Common myeloid progenitor, CD34-positive (primary cell): ENCODE results near the gene PKLR.

Source experiments
- CTCF ChIA-PET: fragments of 350-600 bp; sonication (Branson Sonifier 250); formaldehyde crosslinking; loops from one replicate; lab custom pipeline; 2021; ENCODE audit warnings: antibody characterized with exemption; lab: Charles Lee
- POLR2A ChIA-PET: fragments of 350-600 bp; sonication (Branson Sonifier 250); formaldehyde crosslinking; loops from one replicate; lab custom pipeline; 2021; ENCODE audit warnings: antibody characterized with exemption; lab: Charles Lee
- DNase-seq, 3 donors: peaks; one replicate each; pipeline versions ENCODE4 v3.0.0 to v3.0.0-alpha.2; 2013
- H3K27ac ChIP-seq, 2 experiments: 1 replicate in 1 of 2; 2 replicates in 1 of 2; pipeline ENCODE4 v1.7.0; 2013; ENCODE audit warnings: inconsistent platforms in 2 of 2, low read length in 2 of 2, mild to moderate bottlenecking in 2 of 2, low read depth in 1 of 2, moderate library complexity in 1 of 2; ENCODE audit not compliant: severe bottlenecking in 2 of 2, insufficient read depth in 1 of 2, poor library complexity in 1 of 2
- H3K27me3 ChIP-seq, 5 experiments: replicated peaks in 2 of 5; 1 replicate in 3 of 5; 2 replicates in 2 of 5; pipeline versions ENCODE4 v1.6.1 to v1.7.0; 2013; ENCODE audit warnings: low read length in 4 of 5, mild to moderate bottlenecking in 2 of 5, moderate library complexity in 2 of 5, inconsistent platforms in 1 of 5; ENCODE audit not compliant: insufficient read depth in 5 of 5, control insufficient read depth in 4 of 5
- H3K36me3 ChIP-seq, 4 experiments: 1 replicate in 2 of 4; 2 replicates in 2 of 4; pipeline versions ENCODE4 v1.6.1 to v1.7.0; 2013; ENCODE audit warnings: low read length in 3 of 4, control low read depth in 1 of 4, mild to moderate bottlenecking in 1 of 4; ENCODE audit not compliant: control insufficient read depth in 4 of 4, insufficient read depth in 4 of 4
- H3K4me1 ChIP-seq, 4 experiments: 1 replicate in 3 of 4; 2 replicates in 1 of 4; pipeline versions ENCODE4 v1.6.1 to v1.7.1; 2013; ENCODE audit warnings: low read length in 3 of 4, mild to moderate bottlenecking in 3 of 4, control low read depth in 1 of 4, inconsistent platforms in 1 of 4, moderate library complexity in 1 of 4; ENCODE audit not compliant: control insufficient read depth in 4 of 4, insufficient read depth in 4 of 4; ENCODE audit errors: control extremely low read depth in 1 of 4
- H3K4me3 ChIP-seq, 7 experiments: 1 replicate in 4 of 7; 2 replicates in 3 of 7; pipeline versions ENCODE4 v1.5.1 to v1.7.0; 2013; ENCODE audit warnings: mild to moderate bottlenecking in 7 of 7, low read length in 6 of 7, moderate library complexity in 6 of 7, inconsistent platforms in 2 of 7, low read depth in 2 of 7, control low read depth in 1 of 7; ENCODE audit not compliant: insufficient read depth in 4 of 7, control insufficient read depth in 1 of 7; ENCODE audit errors: extremely low read depth in 1 of 7
- H3K9me3 ChIP-seq, 5 experiments: 1 replicate in 4 of 5; 2 replicates in 1 of 5; pipeline versions ENCODE4 v1.6.1 to v1.7.1; 2013; ENCODE audit warnings: low read length in 4 of 5, mild to moderate bottlenecking in 2 of 5, inconsistent platforms in 1 of 5, low read depth in 1 of 5, moderate library complexity in 1 of 5; ENCODE audit not compliant: control insufficient read depth in 4 of 5, insufficient read depth in 2 of 5; ENCODE audit errors: control extremely low read depth in 1 of 5
- WGBS: methylation state at CpG from one replicate; pipeline ENCODE4 v1.1.5; 2013; ENCODE audit not compliant: insufficient coverage; 5-methylcytosine and 5-hydroxymethylcytosine counted together

PKLR gene

DNA sequence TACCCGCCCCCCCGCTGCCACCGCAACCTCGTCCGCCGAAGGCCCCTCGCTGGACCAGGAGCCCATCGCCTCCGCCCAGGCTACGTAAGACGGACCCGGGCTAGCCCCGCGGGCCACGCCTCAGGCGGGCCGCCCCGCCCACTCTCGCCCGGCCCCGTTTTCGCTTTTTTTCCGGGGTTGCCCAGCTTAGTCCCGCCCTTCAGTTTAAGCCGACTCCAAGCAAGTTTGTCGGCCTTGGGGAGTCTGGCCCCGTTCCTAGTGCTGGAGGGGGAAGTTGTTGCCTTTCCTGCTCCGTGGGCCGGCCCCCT, 22.4 kb upstream of the PKLR start:
- Histone ChIP-seq H3K9me3 (no peaks in the 10 kb centered on the region), H3K36me3 (peaks cover 2 to 40% (median 9%) of the 10 kb centered on the region in 4 experiments), H3K4me1 (peaks cover 3 to 62% (median 55%) of the 10 kb centered on the region in 4 experiments), H3K4me3 (peak overlapping the region; percentile 69 to 92 (median 85)), H3K27ac (peak overlapping the region; percentile 40 to 86), H3K27me3 (no peaks in the 10 kb centered on the region)
- ChIA-PET POLR2A (interaction anchor here (0.6 to 1.4 kb wide), 6 partner anchors 44 to 438 kb away, joined by 3 to 5 read pairs (median 4); partner anchors contain the start of gene MTX1), CTCF (interaction anchor here (0.8 to 15.4 kb wide), 15 partner anchors 11 to 180 kb away, joined by 3 to 165 read pairs (median 5); partner anchors contain the start of gene CLK2)
- peak; percentile 78 to 88 (median 87) for DNase-seq
- under 1% methylated on average over 27 of the region's 29 CpGs for WGBS

DNA sequence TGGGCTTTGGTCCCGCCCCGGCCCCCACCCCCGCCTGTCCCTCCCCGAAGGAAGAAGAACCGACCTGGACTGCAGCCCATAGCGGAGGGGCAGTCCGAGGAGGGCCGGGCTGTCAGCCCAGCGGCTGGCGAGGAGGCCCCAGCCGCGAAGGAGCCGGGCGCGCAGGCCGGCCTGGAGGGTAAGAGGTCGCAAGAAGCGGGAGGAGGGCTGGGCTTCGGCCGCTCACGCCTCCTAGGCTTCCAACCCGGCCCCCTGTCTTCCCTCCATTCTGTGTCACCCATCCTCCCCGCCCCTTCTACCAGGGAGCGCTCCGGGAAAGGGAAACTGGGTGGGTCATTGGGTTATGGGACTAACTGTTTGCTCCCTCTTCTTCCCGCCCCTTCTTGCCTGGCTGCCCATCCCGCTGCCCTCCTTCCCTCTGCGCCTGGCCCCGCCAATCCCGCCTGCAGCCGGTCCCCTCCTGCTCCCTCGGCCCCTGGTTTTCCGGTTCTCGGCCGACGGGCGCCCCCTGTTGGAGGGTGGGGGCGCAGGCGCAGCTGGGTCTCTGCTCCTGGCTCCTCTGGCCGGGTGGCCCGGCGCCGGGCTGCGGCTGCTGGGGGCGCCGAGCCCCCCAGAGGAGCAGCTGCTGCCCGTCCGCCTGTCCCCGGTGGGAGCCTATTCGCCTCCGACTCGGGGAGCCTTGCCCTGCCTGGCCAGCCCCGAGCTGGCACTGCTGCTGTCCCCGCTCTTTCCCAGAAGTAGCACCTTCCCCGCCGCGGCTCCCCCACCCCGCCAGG, 21.9 kb upstream of the PKLR start:
- peak overlapping the region in 1 of 2 experiments; percentile 86 for H3K27ac ChIP-seq
- POLR2A ChIA-PET, result interaction anchor here (0.6 to 1.4 kb wide), 6 partner anchors 50 to 438 kb away, joined by 3 to 5 read pairs (median 4); partner anchors contain the start of genes CLK2 and MTX1
- H3K9me3 ChIP-seq, result no peaks in the 10 kb centered on the region
- H3K4me1 ChIP-seq, result peaks cover 3 to 62% (median 55%) of the 10 kb centered on the region in 4 experiments
- H3K36me3 ChIP-seq, result peaks cover 2 to 44% (median 12%) of the 10 kb centered on the region in 4 experiments
- peak; percentile 78 to 83 (median 81) for DNase-seq
- 0% methylated on average over 36 of the region's 58 CpGs for WGBS
- CTCF ChIA-PET, result interaction anchor here (0.8 to 15.4 kb wide), 17 partner anchors 10 to 156 kb away, joined by 3 to 165 read pairs (median 5); partner anchors contain the start of genes CLK2 and HCN3
- H3K4me3 ChIP-seq, result peak overlapping the region; percentile 69 to 92 (median 85)
- H3K27me3 ChIP-seq, result no peaks in the 10 kb centered on the region

DNA sequence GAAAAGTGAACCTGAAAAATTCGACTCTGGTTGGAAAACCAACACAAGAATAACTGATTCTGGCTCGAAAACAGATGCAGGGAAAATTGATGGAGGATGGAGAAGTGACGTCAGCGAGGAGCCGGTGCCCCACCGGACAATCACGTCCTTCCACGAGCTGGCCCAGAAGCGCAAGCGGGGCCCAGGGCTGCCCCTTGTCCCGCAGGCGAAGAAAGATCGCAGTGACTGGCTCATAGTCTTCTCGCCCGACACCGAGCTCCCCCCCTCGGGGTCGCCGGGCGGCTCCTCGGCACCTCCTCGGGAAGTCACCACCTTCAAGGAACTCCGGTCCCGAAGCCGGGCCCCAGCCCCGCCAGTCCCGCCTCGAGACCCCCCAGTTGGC, 21.3 kb upstream of the PKLR start:
- under 1% methylated on average over 25 of the region's 28 CpGs for WGBS
- Histone ChIP-seq H3K36me3 (peaks cover 2 to 44% (median 16%) of the 10 kb centered on the region in 4 experiments), H3K27me3 (no peaks in the 10 kb centered on the region), H3K4me1 (peaks cover 3 to 62% (median 55%) of the 10 kb centered on the region in 4 experiments), H3K27ac (no peak overlapping the region), H3K9me3 (no peaks in the 10 kb centered on the region), H3K4me3 (peak overlapping the region in 6 of 7 experiments; percentile 54 to 92 (median 86))
- CTCF ChIA-PET, result interaction anchor here (0.6 to 15.4 kb wide), 13 partner anchors 10 to 96 kb away, joined by 3 to 165 read pairs (median 7); partner anchors contain the start of genes CLK2, HCN3 and SCAMP3
- DNase-seq, result peak in 1 of 3 donors; percentile 23
- POLR2A ChIA-PET, result interaction anchor here (0.7 kb wide), 2 partner anchors 15 to 49 kb away, joined by 3 to 5 read pairs; partner anchors contain the start of gene CLK2

DNA sequence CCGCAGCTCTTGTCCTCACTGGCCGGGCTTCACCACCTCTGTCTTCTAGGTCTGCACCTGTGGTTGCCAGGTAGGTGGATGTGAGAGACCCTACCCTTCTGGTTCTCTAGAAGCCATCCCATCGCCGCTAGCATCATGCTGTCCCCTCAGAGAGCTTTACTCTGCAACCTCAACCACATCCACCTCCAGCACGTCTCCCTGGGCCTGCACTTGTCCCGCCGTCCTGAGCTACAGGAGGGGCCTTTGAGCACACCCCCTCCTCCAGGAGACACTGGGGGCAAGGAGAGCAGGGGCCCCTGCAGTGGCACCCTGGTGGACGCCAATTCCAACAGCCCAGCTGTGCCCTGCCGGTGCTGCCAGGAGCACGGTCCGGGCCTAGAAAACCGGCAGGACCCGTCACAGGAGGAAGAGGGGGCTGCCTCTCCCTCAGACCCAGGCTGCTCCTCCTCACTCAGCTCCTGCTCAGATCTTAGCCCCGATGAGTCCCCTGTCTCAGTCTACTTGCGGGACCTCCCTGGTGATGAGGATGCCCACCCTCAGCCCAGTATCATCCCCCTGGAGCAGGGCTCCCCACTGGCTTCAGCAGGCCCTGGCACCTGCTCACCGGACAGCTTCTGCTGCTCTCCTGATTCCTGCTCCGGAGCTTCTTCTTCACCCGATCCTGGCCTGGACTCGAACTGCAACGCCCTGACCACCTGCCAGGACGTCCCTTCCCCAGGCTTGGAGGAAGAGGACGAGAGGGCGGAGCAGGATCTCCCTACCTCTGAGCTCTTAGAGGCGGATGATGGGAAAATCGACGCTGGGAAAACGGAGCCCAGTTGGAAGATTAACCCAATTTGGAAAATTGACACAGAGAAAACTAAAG, 20.6 kb upstream of the PKLR start:
- Histone ChIP-seq H3K4me1 (peaks cover 3 to 62% (median 55%) of the 10 kb centered on the region in 4 experiments), H3K27ac (no peak overlapping the region), H3K9me3 (no peaks in the 10 kb centered on the region), H3K4me3 (peak overlapping the region in 6 of 7 experiments; percentile 54 to 92 (median 89)), H3K36me3 (peaks cover 0 to 44% (median 18%) of the 10 kb centered on the region in 4 experiments), H3K27me3 (no peaks in the 10 kb centered on the region)
- ChIA-PET POLR2A (interaction anchor here (0.7 kb wide), 2 partner anchors 14 to 49 kb away, joined by 3 to 5 read pairs; partner anchors contain the start of gene CLK2), CTCF (interaction anchor here (0.6 to 15.4 kb wide), 14 partner anchors 9 to 95 kb away, joined by 3 to 165 read pairs (median 7); partner anchors contain the start of genes CLK2, HCN3 and SCAMP3)
- whole genome bisulfite sequencing, result 90% methylated on average over 21 of the region's 27 CpGs
- DNase-seq, result no peak

DNA sequence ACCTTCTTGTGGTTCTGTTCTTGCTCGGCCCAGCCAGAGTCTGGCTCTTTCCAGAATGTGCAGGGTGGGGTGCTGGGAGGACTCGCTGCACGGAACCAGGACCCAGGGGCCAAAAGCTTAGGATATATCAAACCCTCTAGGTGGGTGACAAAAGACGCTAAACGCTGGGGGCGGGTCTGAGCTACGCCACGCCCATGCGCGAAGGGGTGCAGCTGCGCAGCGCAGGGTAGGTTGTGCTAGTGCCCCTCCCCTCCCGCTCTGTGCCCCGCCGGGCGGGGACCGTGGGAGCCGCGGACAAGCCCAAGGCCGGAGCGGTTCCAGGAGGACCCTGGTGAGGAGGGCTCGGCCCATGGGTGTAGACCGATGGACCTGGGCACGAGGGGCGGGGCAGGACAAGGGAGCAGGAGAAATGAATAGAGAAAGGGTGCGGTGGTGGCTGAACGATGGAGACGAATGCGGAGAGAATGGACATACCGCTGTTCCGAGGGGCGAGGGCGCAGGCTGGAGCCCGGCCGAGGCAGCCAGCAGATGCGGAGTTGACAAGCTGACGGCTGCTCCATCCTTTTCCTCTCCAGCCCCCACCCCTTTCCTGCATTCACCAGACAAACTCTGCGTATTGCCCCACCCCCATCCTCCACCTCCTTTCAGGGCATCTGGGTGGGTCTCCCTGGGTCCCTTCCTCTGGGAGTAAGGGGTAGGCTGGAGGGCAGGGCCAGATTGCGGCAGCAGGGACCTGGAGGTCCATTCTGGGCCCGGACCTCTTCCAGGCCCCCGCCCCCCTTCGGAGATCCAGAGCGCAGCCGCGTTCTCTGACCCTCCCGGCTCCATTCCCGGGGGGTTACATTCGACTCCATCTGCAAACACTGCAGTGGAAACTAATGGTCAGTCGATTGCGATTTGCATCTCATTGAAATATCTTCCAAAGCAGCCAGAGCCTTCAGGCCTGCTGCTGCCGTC, 19.7 kb upstream of the PKLR start, which contains the start of gene RUSC1:
TSS of gene RUSC1 (plus strand) at position 234 of the 957 bp plus-strand sequence. CDS start 880 bp downstream, outside the sequence.
- CTCF ChIA-PET, result interaction anchor here (0.8 to 15.4 kb wide), 8 partner anchors 16 to 70 kb away, joined by 3 to 165 read pairs (median 12); partner anchors contain the start of genes CLK2, HCN3 and SCAMP3
- DNase-seq, result peak; percentile 66 to 82 (median 80)
- Histone ChIP-seq H3K9me3 (no peaks in the 10 kb centered on the region), H3K27me3 (no peaks in the 10 kb centered on the region), H3K4me1 (peaks cover 3 to 56% (median 49%) of the 10 kb centered on the region in 4 experiments), H3K27ac (no peak within 1 kb of the TSS), H3K4me3 (peak within 1 kb of the TSS in 6 of 7 experiments; percentile 27 to 89 (median 73)), H3K36me3 (peaks cover 0 to 50% (median 18%) of the 10 kb centered on the region in 4 experiments)
- 21% methylated on average over 41 of the region's 51 CpGs for WGBS
- POLR2A ChIA-PET, result no interaction called here
